Liver (tissue), 3 donors: Measurements from ENCODE around the gene CADPS.

Experiments
- CTCF ChIP-seq: fragments of 150-350 bp; IDR thresholded peaks from 2 replicates; pipeline ENCODE4 v1.5.1; 2017; ENCODE audit warnings: improper control_type of control experiment, low read depth, low read length; ENCODE audit not compliant: missing input control
- TAF1 ChIP-seq: conservative IDR thresholded peaks from 2 replicates; pipeline ENCODE4 v1.6.1; 2016; ENCODE audit warnings: antibody characterized with exemption, mild to moderate bottlenecking
- donor health status: healthy.
- donor health status: healthy.

GRCh38 chr3:62918777-62919176 lies 43.6 kb upstream of the CADPS start:
- TF ChIP-seq TAF1 (no peak), CTCF (no peak)
